ENCODE data around the gene PPFIA2. TPM values are rescaled to one million over a fixed set of nuclear protein-coding genes. Genes with fewer than 3 reads are reported as not detected.

PPFIA2 gene
- polyA plus RNA-seq, 1 donor from 2014 or later, result 65.3 TPM

GRCh38 chr12:81585787-81586186 is 173.4 kb downstream of the PPFIA2 start:
- H2AFZ ChIP-seq (ENCODE audit: low read depth, low read length), result no peak overlapping the region
- H3K27ac ChIP-seq (ENCODE audit: low read length), result no peak overlapping the region
- TF ChIP-seq MXI1 (conservative IDR thresholded peaks at IDR 0.05; ENCODE audit: poor library complexity, severe bottlenecking) (no peak), CTCF (IDR thresholded peaks at IDR 0.05; ENCODE audit: poor library complexity, severe bottlenecking) (no peak), EZH2 (IDR thresholded peaks at IDR 0.05; ENCODE audit: borderline replicate concordance, insufficient read depth, low read length, poor library complexity, severe bottlenecking) (no peak), POLR2AphosphoS5 (IDR thresholded peaks at IDR 0.05) (no peak), RAD21 (conservative IDR thresholded peaks at IDR 0.05) (no peak), SMC3 (conservative IDR thresholded peaks at IDR 0.05; ENCODE audit: poor library complexity) (no peak), TAF1 (IDR thresholded peaks at IDR 0.05; ENCODE audit: low read depth) (no peak), EP300 (conservative IDR thresholded peaks at IDR 0.05; ENCODE audit: poor library complexity, severe bottlenecking) (no peak), REST (IDR thresholded peaks at IDR 0.05; ENCODE audit: borderline replicate concordance) (no peak)
- no peak overlapping the region for H3K4me3 ChIP-seq (ENCODE audit: low read length)
- no peak overlapping the region for H3K4me2 ChIP-seq (ENCODE audit: low read length)
- no peaks in the 10 kb centered on the region for H3K9me3 ChIP-seq (ENCODE audit: low read length)
- no peaks in the 10 kb centered on the region for H3K79me2 ChIP-seq (replicated peaks; ENCODE audit: insufficient read depth, low read length)
- H3K36me3 ChIP-seq (ENCODE audit: insufficient read depth, low read length), result no peaks in the 10 kb centered on the region
- no peaks in the 10 kb centered on the region for H3F3A ChIP-seq (ENCODE audit: insufficient read depth, low read length, poor library complexity, severe bottlenecking)
- no peaks in the 10 kb centered on the region for H4K20me1 ChIP-seq (ENCODE audit: insufficient read depth)
- H3K9ac ChIP-seq (ENCODE audit: low read length), result no peak overlapping the region
- no peaks in the 10 kb centered on the region for H3K9me2 ChIP-seq (ENCODE audit: insufficient read depth, low read length)
- H3K27me3 ChIP-seq (ENCODE audit: insufficient read depth, low read depth, low read length), result no peaks in the 10 kb centered on the region

GRCh38 chr12:81573228-81573627 is 185.9 kb downstream of the PPFIA2 start:
- TF ChIP-seq SMC3 (conservative IDR thresholded peaks at IDR 0.05; ENCODE audit: poor library complexity), result no peak
- TF ChIP-seq MXI1 (conservative IDR thresholded peaks at IDR 0.05; ENCODE audit: poor library complexity, severe bottlenecking), result no peak
- TF ChIP-seq POLR2AphosphoS5 (IDR thresholded peaks at IDR 0.05), result no peak
- TF ChIP-seq TAF1 (IDR thresholded peaks at IDR 0.05; ENCODE audit: low read depth), result no peak
- no peak for TF ChIP-seq EP300 (conservative IDR thresholded peaks at IDR 0.05; ENCODE audit: poor library complexity, severe bottlenecking)
- no peak for TF ChIP-seq CTCF (IDR thresholded peaks at IDR 0.05; ENCODE audit: poor library complexity, severe bottlenecking)
- TF ChIP-seq EZH2 (IDR thresholded peaks at IDR 0.05; ENCODE audit: borderline replicate concordance, insufficient read depth, low read length, poor library complexity, severe bottlenecking), result no peak
- TF ChIP-seq REST (IDR thresholded peaks at IDR 0.05; ENCODE audit: borderline replicate concordance), result no peak
- TF ChIP-seq RAD21 (conservative IDR thresholded peaks at IDR 0.05), result no peak
- H3K4me2 ChIP-seq (ENCODE audit: low read length), result no peak overlapping the region

More at GRCh38 chr12:81573228-81573627, 185.9 kb downstream of the PPFIA2 start:
- no peak overlapping the region for H3K4me3 ChIP-seq (ENCODE audit: low read length)
- H3F3A ChIP-seq (ENCODE audit: insufficient read depth, low read length, poor library complexity, severe bottlenecking), result no peaks in the 10 kb centered on the region
- no peaks in the 10 kb centered on the region for H3K9me3 ChIP-seq (ENCODE audit: low read length)
- no peaks in the 10 kb centered on the region for H4K20me1 ChIP-seq (ENCODE audit: insufficient read depth)
- no peaks in the 10 kb centered on the region for H3K79me2 ChIP-seq (replicated peaks; ENCODE audit: insufficient read depth, low read length)
- H3K36me3 ChIP-seq (ENCODE audit: insufficient read depth, low read length), result no peaks in the 10 kb centered on the region
- no peaks in the 10 kb centered on the region for H3K27me3 ChIP-seq (ENCODE audit: insufficient read depth, low read depth, low read length)
- no peak overlapping the region for H2AFZ ChIP-seq (ENCODE audit: low read depth, low read length)
- no peak overlapping the region for H3K27ac ChIP-seq (ENCODE audit: low read length)
- H3K9me2 ChIP-seq (ENCODE audit: insufficient read depth, low read length), result no peaks in the 10 kb centered on the region
- H3K9ac ChIP-seq (ENCODE audit: low read length), result no peak overlapping the region

Measured in neural cell (in vitro differentiated cells).